HG03558 (cell line): ENCODE measurements around the gene ARL16.
"Not testable (repeated sequence)": the region's sequence is repeated elsewhere in the genome, so short reads cannot be mapped to it uniquely, and the experiment has no call there.

Experiments used
- ATAC-seq: cut with Tn5 transposase; IDR thresholded peaks from one replicate; pipeline ENCODE4 v1.9.1; 2021; ENCODE audit warnings: moderate number of reproducible peaks; ENCODE audit not compliant: unreplicated experiment; ENCODE audit errors: extremely low read depth

The ARL16 gene

DNA sequence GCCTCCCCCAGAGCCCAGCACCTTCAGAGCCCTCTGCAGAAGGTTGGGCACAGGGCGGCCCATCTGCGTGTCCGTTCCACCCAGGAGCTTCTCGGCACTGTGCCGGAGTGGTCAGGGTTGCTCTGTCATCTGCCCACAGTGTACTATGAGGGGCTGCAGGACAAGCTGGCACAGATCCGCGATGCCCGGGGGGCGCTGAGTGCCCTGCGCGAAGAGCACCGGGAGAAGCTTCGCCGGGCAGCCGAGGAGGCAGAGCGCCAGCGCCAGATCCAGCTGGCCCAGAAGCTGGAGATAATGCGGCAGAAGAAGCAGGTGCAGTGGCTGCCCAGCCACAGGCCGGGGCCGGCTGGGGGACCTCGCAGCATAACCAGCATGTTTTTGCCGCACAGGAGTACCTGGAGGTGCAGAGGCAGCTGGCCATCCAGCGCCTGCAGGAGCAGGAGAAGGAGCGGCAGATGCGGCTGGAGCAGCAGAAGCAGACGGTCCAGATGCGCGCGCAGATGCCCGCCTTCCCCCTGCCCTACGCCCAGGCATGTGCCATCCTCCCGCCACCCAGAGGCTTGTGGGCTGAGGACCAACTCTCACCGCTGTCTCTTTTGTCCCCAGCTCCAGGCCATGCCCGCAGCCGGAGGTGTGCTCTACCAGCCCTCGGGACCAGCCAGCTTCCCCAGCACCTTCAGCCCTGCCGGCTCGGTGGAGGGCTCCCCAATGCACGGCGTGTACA is 12.8 kb upstream of the ARL16 start:
- ATAC-seq, result no peak

DNA sequence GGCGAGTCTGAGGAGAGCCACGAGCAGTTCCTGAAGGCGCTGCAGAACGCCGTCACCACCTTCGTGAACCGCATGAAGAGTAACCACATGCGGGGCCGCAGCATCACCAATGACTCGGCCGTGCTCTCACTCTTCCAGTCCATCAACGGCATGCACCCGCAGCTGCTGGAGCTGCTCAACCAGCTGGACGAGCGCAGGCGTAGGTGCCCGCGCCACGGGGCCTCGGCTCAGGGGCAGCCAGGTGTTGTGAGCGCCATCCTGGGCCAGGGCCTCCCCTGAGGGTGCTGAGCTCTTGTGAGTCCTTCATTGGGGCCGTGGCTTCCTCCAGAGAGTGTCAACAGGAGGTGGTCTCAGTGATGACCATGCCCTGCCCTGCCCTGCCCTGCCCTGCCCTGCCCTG is 12.2 kb upstream of the ARL16 start:
- ATAC-seq, result no peak

DNA sequence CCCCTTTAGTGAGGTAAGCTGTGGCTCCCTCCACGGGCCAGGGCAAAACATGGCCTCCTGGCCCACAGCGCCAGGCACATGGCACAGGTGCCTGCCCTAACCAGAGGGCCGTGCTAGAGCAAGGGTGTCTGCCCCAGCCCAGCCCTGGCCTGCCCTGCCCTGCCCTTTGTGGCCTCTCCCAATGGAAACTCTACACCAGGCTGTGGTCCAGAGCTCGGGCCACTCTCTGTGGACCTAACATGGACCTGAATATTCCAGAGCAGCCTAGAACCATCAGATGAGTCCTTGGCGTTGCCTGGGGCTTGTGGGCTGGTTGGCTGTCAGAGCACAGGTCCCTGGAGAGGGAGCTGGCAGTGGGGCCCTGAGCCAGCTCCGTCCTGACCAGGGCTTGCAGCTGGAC is 11.6 kb upstream of the ARL16 start:
- ATAC-seq, result no peak

DNA sequence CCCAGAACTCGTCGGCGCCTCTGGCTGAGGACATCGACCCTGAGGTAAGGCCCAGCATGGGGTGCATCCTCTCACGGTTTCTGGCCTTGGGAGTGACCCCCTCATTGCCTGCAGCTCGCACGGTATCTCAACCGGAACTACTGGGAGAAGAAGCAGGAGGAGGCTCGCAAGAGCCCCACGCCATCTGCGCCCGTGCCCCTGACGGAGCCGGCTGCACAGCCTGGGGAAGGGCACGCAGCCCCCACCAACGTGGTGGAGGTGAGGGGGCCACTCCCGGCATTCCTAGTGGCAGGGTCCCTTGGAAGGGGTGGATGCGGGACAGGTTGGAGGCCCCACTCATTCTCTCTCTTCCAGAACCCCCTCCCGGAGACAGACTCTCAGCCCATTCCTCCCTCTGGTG is 11.2 kb upstream of the ARL16 start:
- ATAC-seq, result no peak

DNA sequence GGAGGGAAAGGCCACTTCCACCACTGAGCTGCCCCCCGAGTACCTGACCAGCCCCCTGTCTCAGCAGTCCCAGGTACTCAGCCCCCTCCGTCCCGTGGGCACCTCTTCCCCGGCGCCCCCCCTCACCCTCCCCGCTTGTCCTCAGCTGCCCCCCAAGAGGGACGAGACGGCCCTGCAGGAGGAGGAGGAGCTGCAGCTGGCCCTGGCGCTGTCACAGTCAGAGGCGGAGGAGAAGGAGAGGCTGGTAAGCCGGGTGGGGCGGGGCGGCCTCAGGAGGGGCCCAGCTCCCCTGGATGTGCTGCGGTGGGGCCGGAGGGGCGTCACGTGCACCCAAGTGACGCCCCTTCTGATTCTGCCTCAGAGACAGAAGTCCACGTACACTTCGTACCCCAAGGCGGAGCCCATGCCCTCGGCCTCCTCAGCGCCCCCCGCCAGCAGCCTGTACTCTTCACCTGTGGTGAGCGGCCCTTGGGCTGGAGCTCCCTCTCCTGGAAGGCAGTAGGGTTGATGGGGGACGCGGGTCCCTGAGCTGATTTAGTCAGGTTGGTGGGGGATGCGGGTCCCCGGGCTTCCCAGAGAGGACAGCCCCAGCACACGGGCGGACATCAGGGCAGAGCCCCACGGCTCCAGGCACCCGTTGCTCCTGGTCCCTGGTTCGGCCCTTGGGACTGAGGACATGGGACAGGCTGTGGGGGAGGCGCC is 10.1 kb upstream of the ARL16 start:
- no peak for ATAC-seq

DNA sequence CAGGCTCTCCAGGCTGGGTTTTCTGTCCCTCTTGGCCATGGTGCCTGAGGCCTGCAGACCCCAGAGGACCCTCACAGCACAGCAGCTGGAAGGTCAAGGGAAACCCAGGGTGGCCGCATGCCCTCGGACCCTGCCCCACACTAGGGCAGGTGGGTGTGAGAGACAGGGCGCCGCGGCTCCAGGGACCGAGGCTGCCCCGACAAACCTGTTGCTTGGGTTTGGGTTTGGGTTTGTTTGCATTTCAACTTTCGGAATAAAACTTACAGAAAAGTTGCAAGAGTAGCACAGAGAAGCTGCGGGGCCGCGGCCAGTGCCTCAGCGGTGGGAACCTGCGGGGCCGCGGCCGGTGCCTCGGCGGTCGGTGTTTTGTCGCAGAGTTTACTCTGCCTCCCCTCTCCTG is 8.0 kb upstream of the ARL16 start:
- ATAC-seq, result no peak

DNA sequence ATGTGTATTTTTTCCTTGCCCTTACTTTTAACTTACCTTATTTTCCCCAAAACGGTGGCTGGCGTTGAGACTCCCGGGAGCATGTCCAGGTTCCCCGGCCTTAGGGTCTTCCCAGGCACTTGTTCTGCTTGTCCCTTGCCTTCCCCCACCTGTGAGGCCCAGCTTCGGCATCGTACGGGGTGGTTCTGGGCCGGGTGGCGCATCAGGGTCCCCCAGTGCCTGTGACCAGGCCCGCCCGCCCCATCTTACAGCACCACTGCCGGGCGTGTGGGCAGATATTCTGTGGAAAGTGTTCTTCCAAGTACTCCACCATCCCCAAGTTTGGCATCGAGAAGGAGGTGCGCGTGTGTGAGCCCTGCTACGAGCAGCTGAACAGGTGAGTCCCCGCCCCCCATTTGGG is 7.6 kb upstream of the ARL16 start:
- no peak for ATAC-seq

DNA sequence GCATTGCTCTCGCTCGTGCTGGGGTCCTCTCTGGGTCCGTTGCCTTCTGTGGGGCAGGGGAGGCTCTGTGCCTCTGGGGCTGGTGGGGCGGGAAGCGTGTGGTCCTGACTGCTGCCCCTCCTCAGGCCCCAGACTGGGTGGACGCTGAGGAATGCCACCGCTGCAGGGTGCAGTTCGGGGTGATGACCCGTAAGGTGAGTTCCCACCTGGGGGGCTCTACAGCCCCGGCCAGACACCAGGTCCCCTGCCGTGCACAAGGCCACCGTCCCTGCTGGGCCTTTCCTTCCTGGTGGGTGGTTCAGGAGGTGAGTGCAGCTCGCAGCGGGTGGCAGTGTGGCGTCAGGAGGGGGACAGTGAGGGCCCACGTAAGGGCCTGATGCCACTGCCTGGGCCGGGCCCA is 7.0 kb upstream of the ARL16 start:
- ATAC-seq, result no peak

DNA sequence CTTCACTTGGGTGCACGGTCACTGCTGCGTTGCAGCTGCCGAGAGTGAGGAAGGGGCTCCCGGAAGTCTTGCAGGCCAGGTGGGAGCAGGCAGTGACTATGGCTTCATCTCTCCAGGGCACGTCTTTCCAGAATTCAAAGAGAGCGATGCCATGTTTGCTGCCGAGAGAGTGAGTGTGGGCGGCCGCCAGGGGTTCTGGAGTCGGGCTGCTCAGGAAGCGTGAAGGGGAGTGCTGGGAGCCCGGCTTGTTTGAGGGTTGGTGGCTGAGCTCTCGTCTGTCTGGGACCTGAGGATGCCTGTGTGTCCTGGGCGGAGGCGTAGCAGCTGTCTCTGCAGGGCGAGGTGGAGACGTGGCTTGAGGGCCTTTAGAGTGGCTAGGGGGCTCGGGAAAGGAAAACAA is 6.5 kb upstream of the ARL16 start:
- ATAC-seq, result no peak

DNA sequence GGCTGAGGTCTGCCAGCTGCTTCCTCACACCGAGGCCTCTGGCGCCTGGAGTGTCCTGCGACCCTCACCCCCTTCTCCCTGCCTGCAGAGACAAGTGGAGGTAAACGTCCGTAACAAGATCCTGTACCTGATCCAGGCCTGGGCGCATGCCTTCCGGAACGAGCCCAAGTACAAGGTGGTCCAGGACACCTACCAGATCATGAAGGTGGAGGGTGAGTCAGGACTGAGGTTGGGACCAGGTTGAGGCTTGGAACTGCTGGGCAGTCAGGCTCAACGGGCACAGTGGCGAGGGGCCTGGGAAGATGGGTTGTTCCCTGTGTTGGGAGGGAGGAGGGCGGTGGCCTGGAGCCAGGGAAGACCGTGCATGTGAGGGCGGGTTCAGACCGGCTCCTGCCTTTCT is 5.0 kb upstream of the ARL16 start:
- ATAC-seq, result no peak

DNA sequence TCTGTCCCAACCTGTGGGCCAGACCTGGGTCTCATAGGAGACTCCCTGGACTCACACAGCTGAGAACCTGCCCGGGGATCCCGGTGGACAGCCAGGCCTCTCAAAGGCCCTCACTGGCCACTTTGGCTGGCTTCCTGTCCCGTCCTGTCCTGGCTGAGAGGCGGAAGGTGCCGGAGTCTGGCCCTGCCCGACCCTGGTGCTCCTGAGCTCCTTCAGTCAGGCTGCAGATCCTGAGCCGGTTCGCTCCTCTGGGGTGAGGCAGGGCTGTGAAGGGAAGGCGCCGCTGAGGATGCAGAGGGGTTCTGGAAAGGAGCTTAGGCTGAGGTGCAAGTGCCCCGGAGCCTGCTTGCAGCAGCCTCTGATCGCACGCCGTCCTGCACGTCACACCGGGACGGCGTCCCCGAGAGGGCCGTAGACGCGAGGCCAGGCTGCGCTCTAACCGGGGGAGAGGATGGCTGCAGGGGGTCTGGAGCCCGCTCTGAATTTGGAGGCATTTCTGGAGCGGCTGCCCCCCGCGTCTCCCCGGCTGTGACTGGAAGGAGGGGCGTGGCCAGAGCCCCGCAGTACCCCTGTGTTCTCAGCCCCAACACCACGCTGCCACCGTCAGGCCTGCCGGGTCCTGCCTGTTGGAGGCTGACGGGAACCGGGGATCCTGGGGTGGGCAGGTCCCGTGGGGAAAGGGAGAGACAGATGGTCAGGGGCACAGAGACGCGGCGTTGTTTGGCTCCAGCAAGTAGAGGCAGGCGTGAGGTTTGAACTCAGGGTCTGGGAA is 4.4 kb upstream of the ARL16 start:
- no peak for ATAC-seq

DNA sequence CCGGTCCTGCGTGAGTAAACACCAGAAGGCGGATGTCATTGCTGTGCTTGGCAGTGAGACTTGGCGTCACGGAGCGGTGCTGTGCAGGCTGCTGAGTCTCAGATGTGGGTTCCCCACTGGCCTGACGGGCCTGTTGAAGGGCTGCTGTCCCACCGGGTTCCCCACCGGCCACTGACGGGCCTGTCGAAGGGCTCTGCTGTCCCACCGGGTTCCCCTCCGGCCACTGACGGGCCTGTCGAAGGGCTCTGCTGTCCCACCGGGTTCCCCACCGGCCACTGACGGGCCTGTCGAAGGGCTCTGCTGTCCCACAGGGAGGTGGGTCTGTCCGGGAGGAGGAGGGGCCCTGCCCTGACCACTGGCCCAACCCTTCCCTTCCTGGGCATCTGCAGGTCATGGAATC is 3.0 kb upstream of the ARL16 start:
- no peak for ATAC-seq

DNA sequence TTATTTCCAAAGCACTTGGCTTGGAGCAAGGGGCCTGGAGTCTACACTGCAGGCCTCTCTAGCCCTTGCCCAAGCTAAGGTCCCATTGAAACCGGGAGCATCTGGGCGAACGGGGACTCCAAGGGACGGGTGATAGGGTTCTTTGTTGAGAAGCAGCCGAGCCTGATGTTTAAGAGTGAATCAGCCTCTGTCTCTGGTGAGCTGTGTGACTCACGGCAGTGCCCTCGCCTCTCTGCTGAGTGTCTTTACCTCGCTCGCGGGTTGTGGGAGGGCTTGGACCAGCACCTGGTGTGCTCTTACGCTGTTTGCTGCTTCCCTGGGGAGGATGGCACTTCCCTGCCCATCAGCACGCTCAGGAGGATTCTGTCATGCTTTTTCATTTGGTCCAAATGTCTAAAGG is 1.5 kb upstream of the ARL16 start:
- no peak for ATAC-seq

DNA sequence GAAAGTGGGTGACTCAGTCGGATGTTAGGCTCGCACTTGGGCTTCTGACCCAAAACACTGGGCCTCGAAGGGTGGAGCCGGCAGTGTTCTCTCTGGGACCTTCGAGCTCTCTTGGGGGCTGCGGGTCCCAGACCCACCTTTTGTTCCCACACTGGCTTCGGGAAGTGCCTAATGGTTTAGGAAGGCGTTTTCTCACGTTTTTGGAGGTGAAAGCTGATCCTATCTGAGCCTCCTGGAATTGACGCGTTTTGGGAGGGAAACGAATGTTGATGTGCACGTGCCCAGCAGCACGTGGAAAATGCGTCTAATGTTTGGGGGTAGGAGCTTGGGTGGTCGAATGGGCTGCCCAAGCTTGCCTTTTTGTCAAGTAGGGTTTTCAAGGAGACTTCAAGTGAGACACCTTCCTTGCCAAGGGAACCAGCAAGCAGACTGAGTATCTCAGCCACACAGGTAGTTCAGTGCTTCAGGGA is 880 bp upstream of the ARL16 start:
- no peak for ATAC-seq

DNA sequence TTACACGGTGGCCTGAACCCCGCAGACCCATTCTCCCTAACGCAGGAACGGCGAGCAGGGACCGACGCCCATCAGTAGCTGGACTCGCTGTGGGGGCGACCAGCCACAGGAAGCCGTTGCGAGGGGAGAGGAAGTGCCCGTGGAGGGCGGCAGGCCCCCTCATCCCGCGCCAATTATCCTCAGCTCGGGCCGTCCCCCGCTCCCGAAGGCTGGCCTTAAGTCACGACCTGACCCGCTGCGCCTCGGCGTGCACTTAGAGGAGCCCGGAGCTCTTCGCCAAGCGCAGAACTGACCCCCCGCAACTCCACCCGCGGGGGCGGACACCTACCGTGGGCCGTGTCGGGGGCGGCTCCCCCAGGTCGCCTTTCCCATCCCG is 401 bp downstream of the ARL16 start:
- ATAC-seq, result peak; percentile 5

DNA sequence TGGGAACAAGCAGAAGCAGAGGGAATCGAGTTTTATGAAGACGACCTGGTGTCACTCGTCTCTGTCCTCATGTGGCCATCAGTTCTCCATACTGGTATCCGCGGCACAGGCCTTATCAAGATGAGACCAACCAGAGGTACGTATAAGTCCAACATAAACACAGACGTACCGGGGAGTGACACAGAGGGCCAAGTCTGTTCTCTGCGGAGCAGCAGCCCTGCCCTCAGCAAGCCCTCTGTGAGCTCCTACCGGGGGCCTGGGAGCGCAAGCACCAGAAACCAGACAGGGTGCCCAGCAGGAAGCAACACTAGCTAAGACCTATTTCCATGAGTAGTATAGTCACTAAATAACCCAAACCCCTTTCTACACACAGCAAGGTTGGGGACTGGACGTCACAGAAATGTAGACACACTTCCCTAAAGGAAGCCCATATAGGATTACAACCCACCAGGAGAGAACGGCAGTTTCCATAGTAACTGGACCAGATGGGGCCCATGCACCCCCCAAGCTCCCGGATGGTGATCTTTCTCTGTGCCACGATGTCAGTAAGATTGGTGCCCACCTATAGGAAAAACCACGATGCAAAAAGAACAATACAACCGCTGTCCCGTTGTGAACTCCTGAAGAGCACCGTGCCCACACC is 911 bp downstream of the ARL16 start:
- no peak for ATAC-seq

DNA sequence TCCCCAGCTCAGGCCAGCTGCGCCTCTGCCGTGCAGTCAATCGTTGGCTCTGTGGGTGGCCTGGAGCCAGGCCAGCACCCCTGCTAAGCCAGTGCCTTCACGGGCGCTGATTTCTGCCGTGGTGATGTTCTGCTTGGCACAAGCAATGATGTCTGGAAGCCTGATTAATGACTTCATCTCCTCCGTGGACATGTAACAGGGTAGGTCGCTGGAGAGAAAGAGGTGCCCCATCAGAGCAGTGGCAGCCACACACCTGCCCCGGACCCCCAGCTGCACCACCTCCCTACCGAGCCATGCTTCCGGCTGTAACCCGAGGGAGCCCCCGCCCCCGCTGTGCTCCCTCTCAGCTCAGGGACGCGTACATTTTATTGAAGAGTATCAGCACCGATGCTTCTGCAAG is 1.9 kb downstream of the ARL16 start:
- ATAC-seq, result no peak

DNA sequence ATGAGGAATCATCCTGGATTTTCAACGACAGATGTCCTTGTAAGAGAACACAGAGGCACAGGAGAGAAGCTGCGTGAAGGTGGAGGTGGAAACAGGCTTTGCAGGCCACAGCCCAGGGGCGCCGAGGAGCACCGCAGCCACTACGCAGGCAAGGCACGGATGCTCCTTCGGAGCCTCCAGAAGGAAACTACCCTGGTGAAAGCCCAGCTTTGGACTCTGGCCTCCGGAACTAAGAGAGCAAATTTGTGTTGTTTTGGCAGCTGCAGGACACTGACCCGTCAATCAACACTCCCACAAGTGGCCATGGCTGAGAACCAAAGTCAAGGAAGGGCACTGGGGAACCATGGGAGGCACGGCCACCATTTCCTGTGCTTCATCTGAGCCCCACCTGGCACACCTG is 3.4 kb downstream of the ARL16 start:
- ATAC-seq, result no peak

DNA sequence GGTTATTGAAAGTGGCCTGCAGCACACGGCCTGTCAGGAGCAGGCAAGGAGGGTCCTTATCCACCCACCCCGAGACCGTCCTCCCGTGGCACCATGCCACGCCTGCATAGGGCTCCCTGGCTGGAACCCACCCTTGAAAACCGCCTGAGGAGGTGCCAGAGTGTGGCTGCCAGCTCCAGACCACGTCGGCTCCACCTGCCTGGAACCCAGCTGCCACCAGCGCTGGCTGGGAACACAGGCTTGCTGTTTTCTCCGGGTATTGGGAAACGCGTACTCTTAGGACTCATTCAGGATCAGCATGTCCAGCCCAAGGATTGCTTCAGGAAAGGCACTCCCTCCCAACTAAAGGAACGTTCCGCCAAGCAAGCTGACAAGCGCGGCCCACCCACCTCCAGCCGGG is 6.7 kb downstream of the ARL16 start:
- ATAC-seq, result no peak

DNA sequence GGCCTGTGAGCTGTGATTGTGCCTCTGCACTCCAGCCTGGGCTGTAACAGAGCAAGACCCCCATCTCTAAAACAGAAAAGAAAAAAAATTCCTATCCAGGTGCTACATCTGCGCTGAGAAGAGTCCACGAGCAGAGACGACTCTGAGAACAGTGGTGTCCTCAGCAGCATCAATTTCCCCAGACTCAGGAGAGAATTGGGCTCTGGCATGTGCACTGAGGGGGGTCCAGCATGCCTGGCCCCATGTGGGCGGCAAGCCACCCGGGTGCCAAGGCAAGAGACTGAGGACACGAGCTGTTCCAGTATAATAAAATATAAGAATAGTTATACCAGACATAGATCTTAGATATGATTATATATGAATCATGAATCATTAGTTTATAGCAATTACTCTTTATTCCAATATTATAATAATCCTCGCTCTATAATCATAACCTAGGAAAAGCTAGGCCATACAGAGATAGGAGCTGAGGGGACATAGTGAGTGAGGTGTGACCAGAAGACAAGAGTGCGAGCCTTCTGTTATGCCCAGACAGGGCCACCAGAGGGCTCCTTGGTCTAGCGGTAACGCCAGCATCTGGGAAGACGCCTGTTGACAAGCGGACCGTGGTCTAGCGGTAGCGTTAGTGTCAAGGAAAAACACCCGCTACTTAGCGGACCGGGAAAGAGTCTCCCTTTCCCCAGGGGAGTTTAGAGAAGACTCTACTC is 7.9 kb downstream of the ARL16 start:
- not testable (repeated sequence) for ATAC-seq
